Stimulated activated CD8-positive, alpha-beta memory T cell treated with anti-CD3 and anti-CD28 coated beads, Interleukin-7, amount 100 ng/mL, for 48 hours (primary cell): ENCODE data around the gene ERCC2.

Experiments
- DNase-seq, 2 donors: peaks; one replicate each; pipeline ENCODE4 v3.0.0-alpha.2; 2020; ENCODE audit warnings: low read depth in 1 of 2; ENCODE audit errors: extremely low read depth in 1 of 2

Gene ERCC2

GRCh38 chr19:45306040-45306439 lies 64.3 kb downstream of the ERCC2 start:
- DNase-seq, result no peak

GRCh38 chr19:45305421-45305820 lies 65.0 kb downstream of the ERCC2 start:
- DNase-seq, result no peak

- no peak for DNase-seq
These were observed 65.4 kb downstream of the ERCC2 start for GRCh38 chr19:45305007-45305406.

- no peak for DNase-seq
These were observed 66.0 kb downstream of the ERCC2 start for GRCh38 chr19:45304141-45304926.

GRCh38 chr19:45303269-45304060 lies 66.9 kb downstream of the ERCC2 start:
- DNase-seq, result no peak

- no peak for DNase-seq
These were observed 68.0 kb downstream of the ERCC2 start for GRCh38 chr19:45302416-45302815.
